MCF 10A (cell line): Measurements from ENCODE around the gene LIG1. TPM values are rescaled to one million over a fixed set of nuclear protein-coding genes. Genes with fewer than 3 reads are reported as not detected.

Experiments used
- BruUV-seq: library from RNA; stranded (reverse); fragments of 400-500 nt; replicated peaks from 2 replicates; lab custom pipeline; 2021; lab: Mats Ljungman, UMichigan
- CTCF ChIA-PET: fragments of 300-600 bp; sonication (Branson Sonifier 250); formaldehyde crosslinking; extraction: SDS; loops from one replicate; lab custom pipeline; 2021; ENCODE audit warnings: antibody characterized with exemption, inconsistent platforms; lab: Yijun Ruan, JAX
- POLR2A ChIA-PET: fragments of 300-600, 350-650 bp; sonication (Branson Sonifier 250); formaldehyde crosslinking; extraction: SDS; loops from one replicate; lab custom pipeline; 2020; ENCODE audit warnings: antibody characterized with exemption, inconsistent platforms; lab: Yijun Ruan, JAX
- DNase-seq: peaks from one replicate; pipeline ENCODE4 v3.0.0-alpha.2; 2018; ENCODE audit not compliant: unreplicated experiment
- H3K27ac Mint-ChIP-seq: one replicate; pipeline ENCODE4 v1.8.0; 2022; ENCODE audit warnings: mild to moderate bottlenecking, low read depth, mixed read lengths; ENCODE audit not compliant: unreplicated experiment
- H3K27me3 Mint-ChIP-seq: one replicate; pipeline ENCODE4 v1.8.0; 2022; ENCODE audit warnings: mixed read lengths; ENCODE audit not compliant: insufficient read depth, unreplicated experiment
- H3K36me3 Mint-ChIP-seq: one replicate; pipeline ENCODE4 v1.8.0; 2022; ENCODE audit warnings: mild to moderate bottlenecking, moderate library complexity, mixed read lengths; ENCODE audit not compliant: insufficient read depth, unreplicated experiment
- H3K4me1 Mint-ChIP-seq: one replicate; pipeline ENCODE4 v1.8.0; 2022; ENCODE audit warnings: mixed read lengths; ENCODE audit not compliant: insufficient read depth, unreplicated experiment
- H3K4me3 Mint-ChIP-seq: one replicate; pipeline ENCODE4 v1.8.0; 2022; ENCODE audit warnings: mild to moderate bottlenecking, moderate library complexity, mixed read lengths; ENCODE audit not compliant: unreplicated experiment
- H3K9me3 Mint-ChIP-seq: one replicate; pipeline ENCODE4 v1.8.0; 2022; ENCODE audit warnings: mixed read lengths; ENCODE audit not compliant: unreplicated experiment
- intact Hi-C: fragments of 100-400 bp; cut with micrococcal nuclease; formaldehyde crosslinking; loops from 2 replicates; pipeline ENCODE4 v1.14.1; 2022
- total RNA-seq: library from RNA; stranded (reverse); gene quantifications from 2 replicates; pipeline ENCODE4 v1.2.3, GENCODE V29; 2022
- TF ChIP-seq, protein P1 (sequence below): fragments of 200-600 bp; IDR thresholded peaks from one replicate; pipeline ENCODE4 v1.8.0; 2022; ENCODE audit warnings: antibody characterized with exemption, mild to moderate bottlenecking; ENCODE audit not compliant: unreplicated experiment

The LIG1 gene
- total RNA-seq, 1 experiment from 2014 or later, result 14.6 TPM

DNA sequence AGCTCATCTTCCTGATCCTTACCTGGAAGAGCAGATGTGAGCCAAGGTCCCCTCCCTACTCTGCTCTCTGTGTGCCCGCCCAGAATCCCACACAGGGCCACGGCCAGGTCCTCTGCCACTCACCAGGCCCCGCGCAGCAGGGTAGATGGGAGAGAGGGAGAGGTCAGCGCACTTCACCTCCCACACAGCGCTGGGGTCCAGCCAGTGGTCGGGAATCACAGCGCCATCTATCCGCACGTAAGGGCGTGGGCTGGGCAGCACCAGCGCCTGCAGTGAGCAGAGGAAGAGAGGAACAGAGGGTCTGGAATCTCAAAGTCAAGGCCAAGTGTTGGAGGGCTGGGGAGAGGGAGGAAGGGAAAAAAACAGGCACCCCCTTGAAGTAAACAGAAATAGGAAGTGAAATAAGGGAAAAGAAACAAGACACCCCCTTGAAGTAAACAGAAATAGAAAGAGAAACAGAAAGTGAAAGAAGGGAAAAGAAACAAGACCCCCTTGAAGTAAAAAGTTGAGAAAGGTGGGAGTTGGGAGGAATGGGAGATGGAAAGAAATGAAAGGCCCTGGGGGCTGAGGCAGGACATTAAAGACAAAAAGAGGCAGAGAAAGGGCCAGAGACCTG, 52.5 kb downstream of the LIG1 start:
- intact Hi-C loops, result no loop called here
- no peak overlapping the region for H3K27ac Mint-ChIP-seq
- POLR2A ChIA-PET, result interaction anchor here (0.7 kb wide), 1 partner anchor 10 kb away, joined by 3 read pairs; no protein-coding TSS in a partner anchor

DNA sequence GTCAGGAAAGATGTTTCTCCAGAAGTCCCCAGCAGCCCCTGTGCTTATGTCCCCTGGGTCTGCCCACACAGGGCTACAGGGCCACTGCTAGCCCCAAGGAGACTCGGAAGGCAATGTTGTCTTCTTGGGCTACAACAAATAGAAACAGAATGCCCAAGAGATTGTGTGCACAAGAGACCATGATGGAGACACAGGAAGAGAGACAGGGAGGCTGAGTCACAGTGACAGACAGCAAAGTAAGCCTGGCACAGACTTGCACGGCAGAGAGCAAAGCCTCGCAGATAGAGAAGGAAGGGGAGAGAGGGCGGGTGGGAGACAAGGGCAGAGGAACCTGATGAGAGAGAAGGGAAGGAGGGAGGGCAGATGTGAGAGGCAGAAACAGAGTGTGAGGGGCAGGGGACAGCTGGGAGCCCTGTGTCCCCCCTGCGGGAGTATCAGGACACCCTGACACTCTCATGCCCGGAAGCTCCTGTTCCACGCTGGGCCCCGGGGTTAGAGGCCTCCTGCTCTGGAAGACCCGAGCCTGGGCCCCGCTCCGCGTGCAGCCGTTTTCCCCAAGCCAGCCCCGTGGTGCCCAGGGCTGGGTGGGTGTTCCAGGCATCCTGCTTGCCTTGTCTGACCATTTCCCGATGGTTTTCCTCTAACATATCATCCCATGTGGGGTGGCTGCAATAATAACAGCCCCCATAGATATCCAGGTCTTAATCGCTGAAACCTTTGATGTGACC, 56.8 kb downstream of the LIG1 start:
- no peak for DNase-seq
- no peaks in the 10 kb centered on the region for H3K27me3 Mint-ChIP-seq
- H3K27ac Mint-ChIP-seq, result no peak overlapping the region
- intact Hi-C loops, result no loop called here
- BruUV-seq, result no TSS peak
- no peaks in the 10 kb centered on the region for H3K4me1 Mint-ChIP-seq
- H3K36me3 Mint-ChIP-seq, result peaks cover 22% of the 10 kb centered on the region
- ChIA-PET CTCF (interaction anchor here (0.6 to 1.2 kb wide), 2 partner anchors 11 to 150 kb away, joined by 3 to 6 read pairs; no protein-coding TSS in a partner anchor), POLR2A (no interaction called here)
- H3K4me3 Mint-ChIP-seq, result no peak overlapping the region
- TF ChIP-seq, protein P1, sequence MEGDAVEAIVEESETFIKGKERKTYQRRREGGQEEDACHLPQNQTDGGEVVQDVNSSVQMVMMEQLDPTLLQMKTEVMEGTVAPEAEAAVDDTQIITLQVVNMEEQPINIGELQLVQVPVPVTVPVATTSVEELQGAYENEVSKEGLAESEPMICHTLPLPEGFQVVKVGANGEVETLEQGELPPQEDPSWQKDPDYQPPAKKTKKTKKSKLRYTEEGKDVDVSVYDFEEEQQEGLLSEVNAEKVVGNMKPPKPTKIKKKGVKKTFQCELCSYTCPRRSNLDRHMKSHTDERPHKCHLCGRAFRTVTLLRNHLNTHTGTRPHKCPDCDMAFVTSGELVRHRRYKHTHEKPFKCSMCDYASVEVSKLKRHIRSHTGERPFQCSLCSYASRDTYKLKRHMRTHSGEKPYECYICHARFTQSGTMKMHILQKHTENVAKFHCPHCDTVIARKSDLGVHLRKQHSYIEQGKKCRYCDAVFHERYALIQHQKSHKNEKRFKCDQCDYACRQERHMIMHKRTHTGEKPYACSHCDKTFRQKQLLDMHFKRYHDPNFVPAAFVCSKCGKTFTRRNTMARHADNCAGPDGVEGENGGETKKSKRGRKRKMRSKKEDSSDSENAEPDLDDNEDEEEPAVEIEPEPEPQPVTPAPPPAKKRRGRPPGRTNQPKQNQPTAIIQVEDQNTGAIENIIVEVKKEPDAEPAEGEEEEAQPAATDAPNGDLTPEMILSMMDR, result no peak
- H3K9me3 Mint-ChIP-seq, result no peaks in the 10 kb centered on the region

More for the DNA sequence above, 52.5 kb downstream of the LIG1 start:
- no peak for DNase-seq
- TF ChIP-seq, protein P1, result no peak
- Mint-ChIP-seq H3K4me1 (no peaks in the 10 kb centered on the region), H3K36me3 (peaks cover 22% of the 10 kb centered on the region), H3K4me3 (no peak overlapping the region), H3K27me3 (no peaks in the 10 kb centered on the region), H3K9me3 (no peaks in the 10 kb centered on the region)
- CTCF ChIA-PET, result interaction anchor here (1.5 kb wide), 1 partner anchor 154 kb away, joined by 3 read pairs; no protein-coding TSS in a partner anchor
- BruUV-seq, result no TSS peak

DNA sequence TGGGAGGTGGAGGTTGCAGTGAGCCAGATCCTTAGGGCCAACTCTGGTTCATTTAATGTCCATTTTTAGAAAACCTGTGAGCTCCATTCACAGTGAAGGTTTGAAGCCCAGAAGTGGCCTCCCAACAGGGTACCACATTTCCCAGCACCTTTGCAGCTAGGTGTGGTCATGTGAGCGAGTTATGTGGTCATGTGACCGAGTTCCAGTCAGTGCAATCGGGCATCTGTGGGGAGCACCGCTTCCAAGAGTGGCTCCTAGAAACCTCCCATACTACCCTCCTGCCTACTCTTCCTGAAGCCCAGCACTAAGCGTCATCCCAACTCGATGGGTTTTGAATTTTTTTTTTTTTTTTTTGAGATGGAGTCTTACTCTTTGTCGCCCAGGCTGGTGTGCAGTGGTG, 58.9 kb downstream of the LIG1 start:
- Mint-ChIP-seq H3K36me3 (peaks cover 22% of the 10 kb centered on the region), H3K9me3 (no peaks in the 10 kb centered on the region), H3K27me3 (peaks cover 6% of the 10 kb centered on the region), H3K27ac (no peak overlapping the region), H3K4me3 (no peak overlapping the region), H3K4me1 (no peaks in the 10 kb centered on the region)
- POLR2A ChIA-PET, result interaction anchor here (0.6 to 2.2 kb wide), 8 partner anchors 9 to 663 kb away, joined by 3 to 6 read pairs (median 4); no protein-coding TSS in a partner anchor
- intact Hi-C loops, result no loop called here
- no peak for DNase-seq
- BruUV-seq, result no TSS peak
- TF ChIP-seq, protein P1, result no peak
- CTCF ChIA-PET, result interaction anchor here (0.6 to 6.9 kb wide), 4 partner anchors 13 to 154 kb away, joined by 3 to 66 read pairs (median 4); no protein-coding TSS in a partner anchor
